ENCODE data around the gene HOXA7.

DNA sequence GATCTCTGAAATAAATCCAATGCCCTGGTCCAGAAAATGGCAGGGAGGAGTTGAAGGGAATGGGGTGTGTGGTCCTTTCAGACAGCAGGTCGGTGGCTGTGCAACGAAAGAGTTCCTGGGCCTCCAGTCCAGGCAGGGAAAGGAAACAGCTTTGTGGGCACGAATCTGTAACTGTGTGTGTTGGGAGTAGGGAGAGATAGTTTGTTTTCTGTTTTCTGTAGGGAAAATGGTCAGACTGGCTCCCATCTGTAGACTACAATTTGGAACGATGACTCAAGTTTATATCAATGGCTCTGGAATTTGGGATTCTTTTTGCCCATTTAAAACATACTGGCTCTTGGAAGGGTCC is 11.4 kb upstream of the HOXA7 start:
- TF ChIP-seq, protein P1, sequence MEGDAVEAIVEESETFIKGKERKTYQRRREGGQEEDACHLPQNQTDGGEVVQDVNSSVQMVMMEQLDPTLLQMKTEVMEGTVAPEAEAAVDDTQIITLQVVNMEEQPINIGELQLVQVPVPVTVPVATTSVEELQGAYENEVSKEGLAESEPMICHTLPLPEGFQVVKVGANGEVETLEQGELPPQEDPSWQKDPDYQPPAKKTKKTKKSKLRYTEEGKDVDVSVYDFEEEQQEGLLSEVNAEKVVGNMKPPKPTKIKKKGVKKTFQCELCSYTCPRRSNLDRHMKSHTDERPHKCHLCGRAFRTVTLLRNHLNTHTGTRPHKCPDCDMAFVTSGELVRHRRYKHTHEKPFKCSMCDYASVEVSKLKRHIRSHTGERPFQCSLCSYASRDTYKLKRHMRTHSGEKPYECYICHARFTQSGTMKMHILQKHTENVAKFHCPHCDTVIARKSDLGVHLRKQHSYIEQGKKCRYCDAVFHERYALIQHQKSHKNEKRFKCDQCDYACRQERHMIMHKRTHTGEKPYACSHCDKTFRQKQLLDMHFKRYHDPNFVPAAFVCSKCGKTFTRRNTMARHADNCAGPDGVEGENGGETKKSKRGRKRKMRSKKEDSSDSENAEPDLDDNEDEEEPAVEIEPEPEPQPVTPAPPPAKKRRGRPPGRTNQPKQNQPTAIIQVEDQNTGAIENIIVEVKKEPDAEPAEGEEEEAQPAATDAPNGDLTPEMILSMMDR (tag by site-specific recombination; IDR thresholded peaks at IDR 0.05), result no peak
- TF ChIP-seq, protein P2, sequence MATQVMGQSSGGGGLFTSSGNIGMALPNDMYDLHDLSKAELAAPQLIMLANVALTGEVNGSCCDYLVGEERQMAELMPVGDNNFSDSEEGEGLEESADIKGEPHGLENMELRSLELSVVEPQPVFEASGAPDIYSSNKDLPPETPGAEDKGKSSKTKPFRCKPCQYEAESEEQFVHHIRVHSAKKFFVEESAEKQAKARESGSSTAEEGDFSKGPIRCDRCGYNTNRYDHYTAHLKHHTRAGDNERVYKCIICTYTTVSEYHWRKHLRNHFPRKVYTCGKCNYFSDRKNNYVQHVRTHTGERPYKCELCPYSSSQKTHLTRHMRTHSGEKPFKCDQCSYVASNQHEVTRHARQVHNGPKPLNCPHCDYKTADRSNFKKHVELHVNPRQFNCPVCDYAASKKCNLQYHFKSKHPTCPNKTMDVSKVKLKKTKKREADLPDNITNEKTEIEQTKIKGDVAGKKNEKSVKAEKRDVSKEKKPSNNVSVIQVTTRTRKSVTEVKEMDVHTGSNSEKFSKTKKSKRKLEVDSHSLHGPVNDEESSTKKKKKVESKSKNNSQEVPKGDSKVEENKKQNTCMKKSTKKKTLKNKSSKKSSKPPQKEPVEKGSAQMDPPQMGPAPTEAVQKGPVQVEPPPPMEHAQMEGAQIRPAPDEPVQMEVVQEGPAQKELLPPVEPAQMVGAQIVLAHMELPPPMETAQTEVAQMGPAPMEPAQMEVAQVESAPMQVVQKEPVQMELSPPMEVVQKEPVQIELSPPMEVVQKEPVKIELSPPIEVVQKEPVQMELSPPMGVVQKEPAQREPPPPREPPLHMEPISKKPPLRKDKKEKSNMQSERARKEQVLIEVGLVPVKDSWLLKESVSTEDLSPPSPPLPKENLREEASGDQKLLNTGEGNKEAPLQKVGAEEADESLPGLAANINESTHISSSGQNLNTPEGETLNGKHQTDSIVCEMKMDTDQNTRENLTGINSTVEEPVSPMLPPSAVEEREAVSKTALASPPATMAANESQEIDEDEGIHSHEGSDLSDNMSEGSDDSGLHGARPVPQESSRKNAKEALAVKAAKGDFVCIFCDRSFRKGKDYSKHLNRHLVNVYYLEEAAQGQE (tag by site-specific recombination; IDR thresholded peaks at IDR 0.05), result no peak
- TF ChIP-seq ZNF175 (tag by site-specific recombination; IDR thresholded peaks at IDR 0.05) (no peak), ZNF132 (tag by site-specific recombination; IDR thresholded peaks at IDR 0.05; ENCODE audit: borderline replicate concordance) (no peak), ZNF624 (tag by site-specific recombination; IDR thresholded peaks at IDR 0.05) (no peak), TRIM28 (IDR thresholded peaks at IDR 0.05; ENCODE audit: borderline replicate concordance, low read length) (no peak), ZNF174 (tag by site-specific recombination; IDR thresholded peaks at IDR 0.05) (no peak), ZNF571 (tag by site-specific recombination; IDR thresholded peaks at IDR 0.05) (no peak), ZNF792 (tag by site-specific recombination; IDR thresholded peaks at IDR 0.05) (no peak), SP2 (tag by site-specific recombination; IDR thresholded peaks at IDR 0.05) (no peak)
